Adrenal gland (tissue), 12 donors: ENCODE measurements around the gene TBCC. TPM values are rescaled to one million over a fixed set of nuclear protein-coding genes. Genes with fewer than 3 reads are reported as not detected.

ENCODE experiments used
- DNase-seq, 7 donors: peaks; one replicate each; pipeline ENCODE4 v3.0.0-alpha.2; 2019 to 2020
- H3K27ac ChIP-seq, 5 donors: fragments of 200-600 bp; sonication (generic) in 4 of 5; 1 replicate in 3 of 5; 2 replicates in 2 of 5; pipeline versions ENCODE4 v1.5.1 to v1.8.0; 2016 to 2020; ENCODE audit warnings: mild to moderate bottlenecking in 1 of 5
- H3K27me3 ChIP-seq: fragments of 200-600 bp; 2 replicates; pipeline ENCODE4 v1.8.0; 2021
- H3K36me3 ChIP-seq, 2 donors: fragments of 200-600 bp; replicated peaks in 1 of 2; 1 replicate in 1 of 2; 2 replicates in 1 of 2; pipeline versions ENCODE4 v1.5.1 to v1.8.0; 2018 to 2022
- H3K4me1 ChIP-seq, 2 donors: fragments of 200-600 bp; replicated peaks in 1 of 2; 1 replicate in 1 of 2; 2 replicates in 1 of 2; pipeline versions ENCODE4 v1.5.1 to v1.8.0; 2018 to 2021
- H3K4me3 ChIP-seq, 4 donors: fragments of 200-600 bp; sonication (generic) in 3 of 4; one replicate each; pipeline ENCODE4 v1.5.1; 2016 to 2018
- H3K9me3 ChIP-seq, 3 donors: fragments of 200-600 bp; sonication (generic) in 1 of 3; replicated peaks in 1 of 3; 1 replicate in 2 of 3; 2 replicates in 1 of 3; pipeline versions ENCODE4 v1.5.1 to v1.8.0; 2016 to 2021
- CTCF ChIP-seq, 6 experiments: fragments of 450-650 bp in 4 of 6; fragments of 200-600 bp in 2 of 6; sonication (generic) in 1 of 6; IDR thresholded peaks; 1 replicate in 5 of 6; 2 replicates in 1 of 6; pipeline versions ENCODE4 v1.5.1 to v1.8.0; 2016 to 2021; ENCODE audit warnings: antibody characterized with exemption in 6 of 6, mild to moderate bottlenecking in 2 of 6, moderate library complexity in 1 of 6
- POLR2A ChIP-seq, 2 donors: fragments of 450-650 bp; IDR thresholded peaks; one replicate each; pipeline ENCODE4 v1.6.1; 2017; ENCODE audit warnings: antibody characterized with exemption in 2 of 2, mild to moderate bottlenecking in 2 of 2, moderate library complexity in 1 of 2
- WGBS, 4 donors: extraction: QIAGEN DNeasy Blood & Tissue Kit in 2 of 4; methylation state at CpG; one replicate each; pipeline versions ENCODE4 v1.1.5 to v1.1.7; 2013 to 2017; 5-methylcytosine and 5-hydroxymethylcytosine counted together
- intact Hi-C, 2 donors: fragments of 100-400 bp; cut with DNase I; formaldehyde crosslinking; loops; one replicate each; pipeline versions ENCODE4 v1.14.1 to v1.15.0; 2022 to 2023
- polyA plus RNA-seq, 3 donors: library from polyadenylated mRNA; stranded (reverse); fragments of 200-250 nt in 2 of 3; fragments of 350-450 nt in 1 of 3; fragmentation: Illumina TruSeq in 1 of 3; extraction: RNeasy Lipid Tissue Mini Kit (QIAGEN cat#74804) in 1 of 3; gene quantifications; one replicate each; pipeline ENCODE4 v1.2.3, GENCODE V29; 2013 to 2014
- total RNA-seq, 9 donors: library from RNA; depleted of rRNA in 4 of 9; stranded (reverse); fragments of >200 nt in 4 of 9; fragments of 120-200 nt in 1 of 9; fragmentation: NEBNext Ultra II Directional in 1 of 9; extraction: Animal tissue kit (Norgen Biotek cat#: 25700) in 1 of 9; gene quantifications; one replicate each; pipeline versions ENCODE4 v1.1.0 to v1.2.4, GENCODE V29; 2013 to 2023
- donor health status: healthy with polysubstance abuse.
- donor health status: Bipolar disorder and iron deficiency.
- donor health status: DM: yes; HTN: yes; CAD: no.
- donor health status: DM: no; HTN: no; CAD: no.
- donor health status: DM: no; HTN: no; CAD: no.
- donor health status: DM: yes; HTN: yes; CAD: no.

The TBCC gene
- total and polyA plus RNA-seq, 12 donors = 15.7 to 44.8 (median 30.5) TPM

- H3K9me3 ChIP-seq = no peaks in the 10 kb centered on the region
- DNase-seq = no peak
- H3K36me3 ChIP-seq = no peaks in the 10 kb centered on the region
- intact Hi-C loops = no loop called here
- H3K4me1 ChIP-seq = peaks cover 0 to 19% of the 10 kb centered on the region in 2 donors
- no peak for TF ChIP-seq POLR2A (IDR thresholded peaks at IDR 0.05)
- H3K4me3 ChIP-seq = no peak overlapping the region
- H3K27me3 ChIP-seq = no peaks in the 10 kb centered on the region
- WGBS, 4 donors = 52 to 71% (median 69%) methylated on average over 3 of the region's 3 CpGs
- H3K27ac ChIP-seq = no peak overlapping the region
Measured at GRCh38 chr6:42751055-42751454, 5.2 kb upstream of the TBCC start.

- Histone ChIP-seq H3K27me3 (no peaks in the 10 kb centered on the region), H3K27ac (no peak overlapping the region), H3K4me1 (peaks cover 8 to 35% of the 10 kb centered on the region in 2 donors), H3K9me3 (no peaks in the 10 kb centered on the region), H3K36me3 (no peaks in the 10 kb centered on the region), H3K4me3 (no peak overlapping the region)
- DNase-seq = no peak
- intact Hi-C loops = no loop called here
- WGBS, 4 donors = 64 to 70% (median 66%) methylated on average over 8 of the region's 8 CpGs
- TF ChIP-seq CTCF (IDR thresholded peaks at IDR 0.05) (no peak), POLR2A (IDR thresholded peaks at IDR 0.05) (no peak)
Measured at GRCh38 chr6:42748203-42748898, 2.4 kb upstream of the TBCC start.

GRCh38 chr6:42746463-42747391 is 824 bp upstream of the TBCC start:
- peak; percentile 70 to 86 (median 77) for DNase-seq
- intact Hi-C loops = no loop called here
- Histone ChIP-seq H3K4me1 (peaks cover 8 to 37% of the 10 kb centered on the region in 2 donors), H3K27me3 (no peaks in the 10 kb centered on the region), H3K36me3 (no peaks in the 10 kb centered on the region), H3K27ac (peak overlapping the region in 4 of 5 donors; percentile 75 to 93 (median 80)), H3K4me3 (peak overlapping the region; percentile 1 to 98 (median 56)), H3K9me3 (no peaks in the 10 kb centered on the region)
- peak; percentile 42 to 69 for TF ChIP-seq POLR2A (IDR thresholded peaks at IDR 0.05)
- TF ChIP-seq CTCF (IDR thresholded peaks at IDR 0.05) = no peak
- WGBS, 4 donors = 0% methylated on average over 34 to 55 of the region's 55 CpGs

- intact Hi-C loops = no loop called here
- no peaks in the 10 kb centered on the region for H3K27me3 ChIP-seq
- H3K9me3 ChIP-seq = no peaks in the 10 kb centered on the region
- peak overlapping the region; percentile 79 to 99 (median 96) for H3K27ac ChIP-seq
- 0 to 3% (median 2%) methylated on average over 8 to 29 of the region's 29 CpGs for WGBS, 4 donors
- H3K4me3 ChIP-seq = peak overlapping the region; percentile 77 to 98 (median 96)
- no peaks in the 10 kb centered on the region for H3K36me3 ChIP-seq
- no peak for TF ChIP-seq CTCF (IDR thresholded peaks at IDR 0.05)
- peak in 1 of 2 donors; percentile 4 for TF ChIP-seq POLR2A (IDR thresholded peaks at IDR 0.05)
- DNase-seq = peak; percentile 30 to 69 (median 40)
- H3K4me1 ChIP-seq = peaks cover 8 to 37% of the 10 kb centered on the region in 2 donors
Measured at GRCh38 chr6:42745083-42745639, 742 bp downstream of the TBCC start.
